ENCODE results near the gene NAGA.

DNA sequence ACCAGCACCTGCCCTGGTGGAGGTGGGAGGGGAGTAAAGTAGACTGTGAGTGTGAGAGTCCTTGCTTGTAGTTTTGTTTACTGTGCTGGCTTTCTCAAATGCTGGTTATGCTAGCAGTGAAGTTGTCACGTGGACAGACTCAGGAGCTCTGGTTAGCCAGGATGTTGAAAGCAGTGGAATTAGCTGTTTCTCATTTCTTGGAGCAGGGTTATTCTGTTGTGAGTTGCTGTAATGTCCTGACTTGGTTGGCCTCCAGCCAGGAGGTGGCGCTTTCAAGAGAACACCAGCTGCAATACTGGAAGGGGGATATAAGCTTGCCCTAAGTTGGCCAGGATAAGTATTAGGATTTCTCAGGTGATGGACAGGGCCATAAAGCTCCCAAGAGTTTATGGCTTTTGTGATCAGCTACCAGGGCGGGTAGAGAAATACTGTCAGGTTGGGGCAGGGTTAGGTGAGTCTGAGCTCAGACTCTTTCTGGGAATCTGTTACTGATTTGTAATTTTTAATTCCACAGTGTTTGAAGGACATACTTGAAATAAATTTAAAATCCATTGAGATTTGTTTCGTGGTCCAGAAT is 46.3 kb upstream of the NAGA start:
- TF ChIP-seq POLR2A (IDR thresholded peaks at IDR 0.05; ENCODE audit: low read length) (no peak), PHF8 (IDR thresholded peaks at IDR 0.05; ENCODE audit: borderline replicate concordance, low read depth) (no peak)

Measured in A549 (cell line).